SU-DHL-6 (cell line): ENCODE measurements around the gene SNRPD3.

Experiments used
- H2AFZ ChIP-seq: fragments of 200-600 bp; sonication (generic); 2 replicates; pipeline ENCODE4 v1.6.1; 2014; ENCODE audit warnings: low read depth, mild to moderate bottlenecking, moderate library complexity, mixed read lengths, antibody characterized with exemption, low read length; ENCODE audit not compliant: severe bottlenecking
- H3F3A ChIP-seq: fragments of 200-600 bp; shearing (Covaris generic); 2 replicates; pipeline ENCODE4 v1.6.0; 2016; ENCODE audit warnings: antibody characterized with exemption, mild to moderate bottlenecking; ENCODE audit not compliant: insufficient read depth
- H3K27ac ChIP-seq: fragments of 200-600 bp; sonication (generic); 2 replicates; pipeline ENCODE4 v1.5.1; 2016; ENCODE audit warnings: low read depth, mild to moderate bottlenecking, low read length, moderate library complexity, mixed read lengths
- H3K27me3 ChIP-seq: fragments of 200-600 bp; sonication (generic), shearing (Covaris generic); 2 replicates; pipeline ENCODE4 v1.6.0; 2014; ENCODE audit warnings: mild to moderate bottlenecking, low read length
- H3K36me3 ChIP-seq: fragments of 200-600 bp; sonication (generic); 2 replicates; pipeline ENCODE4 v1.6.1; 2014; ENCODE audit warnings: mild to moderate bottlenecking, low read length, mixed read lengths
- H3K4me2 ChIP-seq: fragments of 300-600, 200-600 bp; shearing (Covaris generic), sonication (generic); 2 replicates; pipeline ENCODE4 v1.6.0; 2014; ENCODE audit warnings: low read length, low read depth, mild to moderate bottlenecking; ENCODE audit not compliant: poor library complexity, severe bottlenecking
- H3K4me3 ChIP-seq: fragments of 200-600 bp; sonication (generic); 2 replicates; pipeline ENCODE4 v1.5.1; 2014; ENCODE audit warnings: antibody characterized with exemption, low read length, mild to moderate bottlenecking, mixed read lengths; ENCODE audit not compliant: insufficient read depth, poor library complexity, severe bottlenecking
- H3K79me2 ChIP-seq: fragments of 200-600 bp; sonication (generic); 2 replicates; pipeline ENCODE4 v1.6.1; 2014; ENCODE audit warnings: mild to moderate bottlenecking, low read length, moderate library complexity; ENCODE audit not compliant: insufficient read depth
- H3K9ac ChIP-seq: fragments of 200-600 bp; sonication (generic); 2 replicates; pipeline ENCODE4 v1.7.0; 2014; ENCODE audit warnings: mild to moderate bottlenecking, low read length
- H3K9me2 ChIP-seq: fragments of 200-600 bp; sonication (generic); replicated peaks from 2 replicates; pipeline ENCODE4 v1.6.1; 2014; ENCODE audit warnings: low read length; ENCODE audit not compliant: insufficient read depth
- H3K9me3 ChIP-seq: fragments of 200-600 bp; sonication (generic); 2 replicates; pipeline ENCODE4 v1.6.1; 2014; ENCODE audit warnings: low read length, mixed read lengths; ENCODE audit not compliant: insufficient read depth
- H4K20me1 ChIP-seq: fragments of 200-600 bp; sonication (generic); 2 replicates; pipeline ENCODE4 v1.6.1; 2014; ENCODE audit warnings: low read depth, mild to moderate bottlenecking, antibody characterized with exemption, low read length, moderate library complexity, mixed read lengths
- CTCF ChIP-seq: fragments of 200-600 bp; sonication (generic); IDR thresholded peaks from one replicate; pipeline ENCODE4 v1.5.1; 2017; ENCODE audit warnings: antibody characterized with exemption, mild to moderate bottlenecking, low read length, moderate library complexity; ENCODE audit not compliant: insufficient read depth, poor library complexity, severe bottlenecking
- EZH2phosphoT487 ChIP-seq: fragments of 200-600 bp; sonication (generic), shearing (Covaris generic); conservative IDR thresholded peaks from 2 replicates; pipeline ENCODE4 v1.6.1; 2018; ENCODE audit warnings: mild to moderate bottlenecking, antibody characterized with exemption, low read length, moderate library complexity, mixed read lengths

Gene SNRPD3

GRCh38 chr22:24535348-24535747 is 20.5 kb upstream of the SNRPD3 start:
- Histone ChIP-seq H3K36me3 (no peaks in the 10 kb centered on the region), H2AFZ (no peak overlapping the region), H4K20me1 (no peaks in the 10 kb centered on the region), H3K27ac (no peak overlapping the region), H3K9me2 (no peaks in the 10 kb centered on the region), H3K27me3 (no peaks in the 10 kb centered on the region), H3F3A (no peaks in the 10 kb centered on the region), H3K79me2 (no peaks in the 10 kb centered on the region), H3K9ac (no peak overlapping the region), H3K9me3 (no peaks in the 10 kb centered on the region), H3K4me2 (no peak overlapping the region), H3K4me3 (no peak overlapping the region)
- TF ChIP-seq EZH2phosphoT487 (no peak), CTCF (no peak)

- Histone ChIP-seq H4K20me1 (no peaks in the 10 kb centered on the region), H2AFZ (no peak overlapping the region), H3K9me2 (no peaks in the 10 kb centered on the region), H3K4me3 (no peak overlapping the region), H3K79me2 (no peaks in the 10 kb centered on the region), H3K36me3 (no peaks in the 10 kb centered on the region), H3K4me2 (no peak overlapping the region), H3K27ac (no peak overlapping the region), H3K9me3 (no peaks in the 10 kb centered on the region), H3K27me3 (no peaks in the 10 kb centered on the region), H3K9ac (no peak overlapping the region), H3F3A (no peaks in the 10 kb centered on the region)
- TF ChIP-seq EZH2phosphoT487 (no peak), CTCF (no peak)
Observed at GRCh38 chr22:24536089-24536488, 19.7 kb upstream of the SNRPD3 start.

- Histone ChIP-seq H3K4me2 (no peak overlapping the region), H3K27ac (no peak overlapping the region), H3K36me3 (no peaks in the 10 kb centered on the region), H4K20me1 (no peaks in the 10 kb centered on the region), H3K9ac (no peak overlapping the region), H3K79me2 (no peaks in the 10 kb centered on the region), H3K4me3 (no peak overlapping the region), H2AFZ (no peak overlapping the region), H3K9me3 (no peaks in the 10 kb centered on the region), H3K27me3 (no peaks in the 10 kb centered on the region), H3F3A (no peaks in the 10 kb centered on the region), H3K9me2 (no peaks in the 10 kb centered on the region)
- TF ChIP-seq EZH2phosphoT487 = no peak
- TF ChIP-seq CTCF = no peak
Observed at GRCh38 chr22:24540470-24540869, 15.3 kb upstream of the SNRPD3 start.
